Smooth muscle cell of the umbilical artery (primary cell): ENCODE results near the gene BORCS8. TPM values are rescaled to one million over a fixed set of nuclear protein-coding genes. Genes with fewer than 3 reads are reported as not detected.

Experiments used
- total RNA-seq: library from RNA; depleted of rRNA; stranded (reverse); fragments of >200 nt; gene quantifications from 2 replicates; pipeline ENCODE4 v1.2.3, GENCODE V29; 2014

The BORCS8 gene
- total RNA-seq = 13.1 and 16.9 TPM in 2 replicates

DNA sequence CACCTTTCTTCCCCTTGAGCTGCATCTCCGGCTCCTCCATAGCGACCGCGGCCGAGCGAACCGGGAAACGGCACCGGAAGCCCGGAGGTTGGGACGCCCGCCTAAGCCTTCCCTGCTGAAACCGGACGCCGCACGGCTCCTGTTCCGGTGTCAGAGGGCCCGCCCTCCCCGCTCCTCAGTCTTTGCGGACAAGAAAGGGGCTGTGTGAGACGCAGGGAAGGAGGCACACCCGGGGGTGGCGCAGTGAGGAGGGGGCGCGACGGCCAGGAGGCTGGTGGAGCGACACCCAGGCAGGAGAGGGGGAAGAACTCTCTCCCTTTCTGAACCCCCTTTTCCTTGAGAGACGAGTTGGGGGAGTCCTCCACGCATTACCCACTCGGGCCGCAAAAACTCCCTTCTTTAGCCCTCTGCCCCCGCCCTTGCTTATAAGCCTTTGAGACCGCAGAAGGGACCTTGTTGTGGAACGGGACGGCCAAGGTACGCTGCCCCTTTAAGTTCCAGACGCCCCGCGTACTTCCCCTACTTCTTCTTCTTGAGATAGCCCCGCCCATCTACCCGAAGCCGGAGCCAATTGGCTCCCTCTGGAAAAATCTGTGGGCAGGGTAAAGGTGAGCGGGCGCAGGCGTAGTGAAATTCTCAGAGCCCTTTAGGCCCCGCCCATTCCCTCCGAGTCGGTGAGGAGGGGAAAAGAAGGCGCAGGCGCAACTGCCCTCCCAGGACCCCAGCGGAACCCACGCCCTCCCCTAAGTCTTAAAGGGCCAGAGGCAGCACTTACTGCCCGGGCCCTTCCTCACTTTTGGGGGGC is at the start of gene BORCS8, which contains the start of gene RFXANK:
TSS of gene BORCS8 (minus strand) at position 75 of the 805 bp plus-strand sequence. CDS start at position 40, 35 bp downstream.
TSS of gene RFXANK (plus strand) at position 181 of the 805 bp plus-strand sequence. CDS start 1,689 bp downstream, outside the sequence.

GRCh38 chr19:19211499-19212420 is 19.8 kb upstream of the BORCS8 start, which contains the start of gene NCAN:
TSS of gene NCAN (plus strand) at chr19:19211958. CDS start at chr19:19216954, 4,996 bp downstream.

GRCh38 chr19:19203012-19203856 is 11.3 kb upstream of the BORCS8 start, which contains the start of gene NR2C2AP:
TSS of gene NR2C2AP (minus strand) at chr19:19203414. CDS start at chr19:19203060, 354 bp downstream.

DNA sequence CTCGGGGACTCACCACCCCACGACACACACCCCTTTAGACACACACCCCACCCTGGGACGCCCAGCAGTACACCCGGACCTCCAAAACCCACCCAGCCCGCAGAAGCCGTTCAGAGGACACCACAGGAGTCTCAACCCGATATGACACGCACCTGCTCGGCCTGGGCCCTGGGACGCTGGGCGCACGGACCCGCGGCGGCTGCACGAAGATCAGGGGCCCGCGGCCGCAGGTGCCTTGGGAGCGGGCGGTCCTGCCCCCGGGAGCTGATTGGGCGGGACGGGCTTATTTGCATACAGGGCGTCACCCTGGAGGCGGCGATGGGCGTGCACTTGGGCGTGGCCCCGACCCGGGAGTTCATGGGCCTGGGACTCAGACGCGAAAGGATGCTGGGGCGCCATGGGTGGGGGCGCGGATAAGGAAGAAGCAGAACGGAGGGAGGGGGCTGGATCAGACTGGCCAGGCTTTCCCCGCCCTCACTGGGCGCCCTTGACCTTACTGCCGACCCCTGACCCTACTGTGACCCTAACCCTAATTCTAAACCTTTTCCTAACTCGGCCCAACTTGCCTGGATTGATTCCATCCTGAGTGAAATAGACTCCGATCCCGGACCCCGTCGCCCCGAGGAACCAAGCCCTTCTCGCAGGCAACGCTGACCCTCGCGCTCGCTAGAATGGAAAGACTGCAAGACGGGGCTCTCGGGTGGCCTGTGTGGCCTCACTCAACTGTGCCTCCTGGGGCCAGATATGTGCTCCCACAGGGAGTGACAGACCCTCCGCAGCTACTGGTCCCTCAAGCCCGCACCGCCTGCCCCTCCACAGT is 21.7 kb downstream of the BORCS8 start, which contains the start of gene MEF2B:
TSS of gene MEF2B (minus strand) at position 211 of the 820 bp plus-strand sequence. CDS start 19,528 bp downstream, outside the sequence.

DNA sequence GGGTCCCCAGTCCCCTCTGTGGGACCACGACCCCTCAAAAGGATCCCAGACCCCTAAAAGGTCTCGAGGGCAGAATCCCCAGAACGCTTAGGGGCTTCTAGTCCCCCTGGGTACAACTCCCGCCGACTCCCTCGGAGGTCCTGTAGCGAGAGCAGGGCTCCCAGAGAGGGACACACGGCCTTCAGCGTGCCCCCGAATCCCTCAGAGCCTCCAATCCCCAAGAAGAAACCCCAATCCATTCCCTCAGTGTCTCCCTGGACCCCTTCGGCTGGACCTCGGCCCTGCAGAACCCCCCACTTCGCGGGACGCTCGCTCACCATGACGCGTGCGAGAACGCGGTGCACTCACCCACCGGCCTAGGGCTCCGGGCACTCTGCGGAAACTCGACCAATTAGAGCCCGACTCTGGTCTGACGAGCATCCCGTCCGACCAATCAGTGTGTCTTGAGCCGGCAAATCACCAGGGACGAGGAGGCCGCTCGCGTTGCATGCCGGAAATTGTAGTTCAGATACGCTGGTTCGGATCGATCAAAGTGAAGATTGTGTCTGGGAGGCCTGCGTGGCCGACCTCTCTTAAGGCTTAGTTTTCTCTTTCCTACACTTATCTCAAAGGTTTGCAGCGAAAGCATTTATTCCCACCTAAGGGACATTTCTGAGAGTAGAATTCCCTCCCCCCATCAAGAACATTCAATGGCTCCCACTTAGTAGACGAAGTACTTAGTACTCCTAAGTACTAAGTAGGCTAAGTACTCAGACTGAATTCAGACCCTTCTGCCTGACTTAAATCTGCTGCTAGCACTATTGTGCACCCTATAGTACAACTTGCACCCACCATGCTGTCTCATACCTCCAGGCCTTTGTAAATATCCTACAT is 53.6 kb downstream of the BORCS8 start, which contains the start of gene TMEM161A:
TSS of gene TMEM161A (minus strand) at position 370 of the 873 bp plus-strand sequence. CDS start at position 320, 50 bp downstream.

Other genes with a start within 250 kb of the BORCS8 start
- gene SUGP2, start 158.6 kb downstream of the BORCS8 start, total RNA-seq = 52.9 and 63.7 TPM in 2 replicates
- gene ARMC6, start 158.5 kb downstream of the BORCS8 start, total RNA-seq = 36.2 and 54.6 TPM in 2 replicates
- gene SLC25A42, start 128.2 kb downstream of the BORCS8 start, total RNA-seq = 6.3 and 8.6 TPM in 2 replicates
- 29.1 and 29.8 TPM in 2 replicates for gene TMEM161A, start 53.7 kb downstream of the BORCS8 start, total RNA-seq
- gene MEF2B, start 21.9 kb downstream of the BORCS8 start, total RNA-seq = not detected in 2 replicates
- 40.3 and 51.1 TPM in 2 replicates for gene RFXANK, start 106 bp upstream of the BORCS8 start, total RNA-seq
- gene NR2C2AP, start 11.3 kb upstream of the BORCS8 start, total RNA-seq = 4.5 and 7.8 TPM in 2 replicates
- gene NCAN, start 19.8 kb upstream of the BORCS8 start, total RNA-seq = not detected in 2 replicates
- gene TM6SF2, start 81.1 kb upstream of the BORCS8 start, total RNA-seq = 1.9 and 3.3 TPM in 2 replicates
- 15.4 and 18.6 TPM in 2 replicates for gene SUGP1, start 128.4 kb upstream of the BORCS8 start, total RNA-seq
- gene MAU2, start 128.7 kb upstream of the BORCS8 start, total RNA-seq = 28.8 and 38.9 TPM in 2 replicates
- 33.3 and 102 TPM in 2 replicates for gene GATAD2A, start 213.5 kb upstream of the BORCS8 start, total RNA-seq